WTC11 (cell line): ENCODE data around the gene TRAPPC4. TPM values are rescaled to one million over a fixed set of nuclear protein-coding genes. Genes with fewer than 3 reads are reported as not detected.

ENCODE experiments used
- ATAC-seq: fragments of 200-7000 bp; cut with Tn5 transposase; 2 replicates; pipeline ENCODE4 v1.10.0; 2021; ENCODE audit warnings: mild to moderate bottlenecking, moderate library complexity
- CTCF ChIA-PET: fragments of 300-600 bp; sonication (Branson Sonifier 250); formaldehyde crosslinking; loops from one replicate; lab custom pipeline; 2021; ENCODE audit warnings: antibody characterized with exemption; lab: Charles Lee
- POLR2A ChIA-PET: fragments of 350-600 bp; sonication (Branson Sonifier 250); formaldehyde crosslinking; loops from one replicate; lab custom pipeline; 2021; ENCODE audit warnings: antibody characterized with exemption; lab: Charles Lee
- DNase-seq: peaks from one replicate; pipeline ENCODE4 v3.0.0; 2021; ENCODE audit warnings: low spot score
- H3K27ac Mint-ChIP-seq: 2 replicates; pipeline ENCODE4 v1.8.0; 2021; ENCODE audit warnings: mixed read lengths
- H3K27me3 Mint-ChIP-seq: 2 replicates; pipeline ENCODE4 v1.8.0; 2021; ENCODE audit warnings: low read depth, mild to moderate bottlenecking, moderate library complexity, mixed read lengths
- H3K36me3 Mint-ChIP-seq: 2 replicates; pipeline ENCODE4 v1.8.0; 2021; ENCODE audit warnings: mixed read lengths
- H3K4me1 Mint-ChIP-seq: 2 replicates; pipeline ENCODE4 v1.8.0; 2022; ENCODE audit warnings: mixed read lengths
- H3K4me3 Mint-ChIP-seq: 2 replicates; pipeline ENCODE4 v1.8.0; 2021; ENCODE audit warnings: mild to moderate bottlenecking, moderate library complexity, mixed read lengths
- H3K9me3 Mint-ChIP-seq: 2 replicates; pipeline ENCODE4 v1.8.0; 2021; ENCODE audit warnings: mixed read lengths
- ATF1 ChIP-seq: sonication (generic); formaldehyde crosslinking; IDR thresholded peaks from 2 replicates; pipeline ENCODE4 v1.8.1; 2023; ENCODE audit warnings: mild to moderate bottlenecking, moderate library complexity, missing genetic modification reagents
- E2F1 ChIP-seq: sonication (generic); formaldehyde crosslinking; IDR thresholded peaks from 2 replicates; pipeline ENCODE4 v1.8.0; 2022; ENCODE audit warnings: mild to moderate bottlenecking, missing genetic modification reagents
- E2F4 ChIP-seq: sonication (generic); formaldehyde crosslinking; IDR thresholded peaks from 2 replicates; pipeline ENCODE4 v1.8.1; 2022; ENCODE audit warnings: low read depth, mild to moderate bottlenecking, moderate library complexity, missing genetic modification reagents, borderline replicate concordance
- ELF4 ChIP-seq: sonication (generic); formaldehyde crosslinking; IDR thresholded peaks from 2 replicates; pipeline ENCODE4 v1.8.1; 2022; ENCODE audit warnings: low read depth, mild to moderate bottlenecking, moderate library complexity, missing genetic modification reagents
- ERG ChIP-seq: fragments of 250-450 bp; sonication (Bioruptor Pico); IDR thresholded peaks from 2 replicates; pipeline ENCODE4 v1.8.0; 2021; ENCODE audit warnings: mild to moderate bottlenecking
- ETV6 ChIP-seq: sonication (generic); formaldehyde crosslinking; IDR thresholded peaks from 2 replicates; pipeline ENCODE4 v1.8.1; 2022; ENCODE audit warnings: mild to moderate bottlenecking, missing genetic modification reagents
- FOXK1 ChIP-seq: sonication (generic); formaldehyde crosslinking; IDR thresholded peaks from 2 replicates; pipeline ENCODE4 v1.8.0; 2022; ENCODE audit warnings: mild to moderate bottlenecking, moderate library complexity, missing genetic modification reagents
- FOXP4 ChIP-seq: sonication (generic); formaldehyde crosslinking; IDR thresholded peaks from 2 replicates; pipeline ENCODE4 v1.8.0; 2022; ENCODE audit warnings: mild to moderate bottlenecking, missing genetic modification reagents
- HMGA2 ChIP-seq: fragments of 250-450 bp; sonication (Bioruptor Pico); IDR thresholded peaks from 2 replicates; pipeline ENCODE4 v1.4.0; 2021; ENCODE audit warnings: mild to moderate bottlenecking, moderate library complexity
- HMGXB4 ChIP-seq: sonication (generic); formaldehyde crosslinking; IDR thresholded peaks from 2 replicates; pipeline ENCODE4 v1.8.1; 2023; ENCODE audit warnings: mild to moderate bottlenecking, moderate library complexity, missing genetic modification reagents
- IRF2 ChIP-seq: sonication (generic); formaldehyde crosslinking; IDR thresholded peaks from 2 replicates; pipeline ENCODE4 v1.8.0; 2022; ENCODE audit warnings: low read depth, missing genetic modification reagents, borderline replicate concordance
- JAZF1 ChIP-seq: fragments of 250-450 bp; sonication (Bioruptor Pico); IDR thresholded peaks from 2 replicates; pipeline ENCODE4 v1.9.0; 2021; ENCODE audit warnings: moderate library complexity, mild to moderate bottlenecking, inconsistent platforms
- MAX ChIP-seq: sonication (generic); formaldehyde crosslinking; IDR thresholded peaks from 2 replicates; pipeline ENCODE4 v1.8.0; 2022; ENCODE audit warnings: mild to moderate bottlenecking, missing genetic modification reagents
- MXD4 ChIP-seq: fragments of 250-450 bp; sonication (Bioruptor Pico); IDR thresholded peaks from 2 replicates; pipeline ENCODE4 v1.8.0; 2021; ENCODE audit warnings: mild to moderate bottlenecking, moderate library complexity, borderline replicate concordance
- MYBL2 ChIP-seq: sonication (generic); formaldehyde crosslinking; IDR thresholded peaks from 2 replicates; pipeline ENCODE4 v1.8.1; 2023; ENCODE audit warnings: mild to moderate bottlenecking, moderate library complexity, missing genetic modification reagents
- NFE2L1 ChIP-seq: sonication (generic); formaldehyde crosslinking; IDR thresholded peaks from 2 replicates; pipeline ENCODE4 v1.8.1; 2023; ENCODE audit warnings: missing genetic modification reagents
- NR1H2 ChIP-seq: sonication (generic); formaldehyde crosslinking; IDR thresholded peaks from 2 replicates; pipeline ENCODE4 v1.9.0; 2021; ENCODE audit warnings: mild to moderate bottlenecking, moderate library complexity, missing genetic modification reagents
- PRRX2 ChIP-seq: fragments of 250-450 bp; sonication (Bioruptor Pico); IDR thresholded peaks from 2 replicates; pipeline ENCODE4 v1.8.0; 2021; ENCODE audit warnings: mild to moderate bottlenecking
- RORB ChIP-seq: fragments of 250-450 bp; sonication (Bioruptor Pico); IDR thresholded peaks from 2 replicates; pipeline ENCODE4 v1.9.0; 2021; ENCODE audit warnings: mild to moderate bottlenecking
- TEAD4 ChIP-seq: sonication (generic); formaldehyde crosslinking; IDR thresholded peaks from 2 replicates; pipeline ENCODE4 v1.8.0; 2022; ENCODE audit warnings: mild to moderate bottlenecking, missing genetic modification reagents
- USF1 ChIP-seq: sonication (generic); formaldehyde crosslinking; IDR thresholded peaks from 2 replicates; pipeline ENCODE4 v1.8.0; 2022; ENCODE audit warnings: mild to moderate bottlenecking, missing genetic modification reagents
- ZBTB43 ChIP-seq: sonication (generic); formaldehyde crosslinking; IDR thresholded peaks from 2 replicates; pipeline ENCODE4 v1.8.1; 2023; ENCODE audit warnings: mild to moderate bottlenecking, missing genetic modification reagents
- ZNF138 ChIP-seq: sonication (generic); formaldehyde crosslinking; conservative IDR thresholded peaks from 2 replicates; pipeline ENCODE4 v1.8.1; 2022; ENCODE audit warnings: mild to moderate bottlenecking, moderate library complexity, missing genetic modification reagents
- ZNF219 ChIP-seq: sonication (generic); formaldehyde crosslinking; IDR thresholded peaks from 2 replicates; pipeline ENCODE4 v1.8.0; 2023; ENCODE audit warnings: missing genetic modification reagents, mild to moderate bottlenecking, borderline replicate concordance
- ZNF263 ChIP-seq: sonication (generic); formaldehyde crosslinking; IDR thresholded peaks from 2 replicates; pipeline ENCODE4 v1.8.1; 2022; ENCODE audit warnings: low read depth, mild to moderate bottlenecking, moderate library complexity, missing genetic modification reagents
- ZNF317 ChIP-seq: sonication (generic); formaldehyde crosslinking; IDR thresholded peaks from 2 replicates; pipeline ENCODE4 v1.8.1; 2023; ENCODE audit warnings: low read depth, mild to moderate bottlenecking, moderate library complexity, missing genetic modification reagents, borderline replicate concordance
- ZNF416 ChIP-seq: fragments of 250-450 bp; sonication (Bioruptor Pico); IDR thresholded peaks from 2 replicates; pipeline ENCODE4 v1.9.0; 2021; ENCODE audit warnings: mild to moderate bottlenecking, inconsistent platforms
- total RNA-seq: library from RNA; stranded (reverse); gene quantifications from 3 replicates; pipeline ENCODE4 v1.2.3, GENCODE V29; 2021

The TRAPPC4 gene
- total RNA-seq, 1 experiment from 2014 or later, result 75.7 TPM

GRCh38 chr11:119067371-119068222 is 49.0 kb downstream of the TRAPPC4 start, which contains the start of gene VPS11:
Gene VPS11, plus strand, starts transcription at chr11:119067818. Its CDS starts 6 bp downstream, at chr11:119067824.
- POLR2A ChIA-PET, result interaction anchor here (0.6 to 2.4 kb wide), 8 partner anchors 11 to 139 kb away, joined by 3 to 20 read pairs (median 4); partner anchors contain the start of genes CBL, DPAGT1, HMBS and HYOU1
- Mint-ChIP-seq H3K9me3 (no peaks in the 10 kb centered on the region), H3K4me3 (peak within 1 kb of the TSS; percentile 96), H3K4me1 (peaks cover 10% of the 10 kb centered on the region), H3K27me3 (no peaks in the 10 kb centered on the region), H3K27ac (peak within 1 kb of the TSS; percentile 95), H3K36me3 (peaks cover 18% of the 10 kb centered on the region)
- ATAC-seq (peak; percentile 93), DNase-seq (peak; percentile 97)
- CTCF ChIA-PET, result interaction anchor here (0.5 to 2.5 kb wide), 16 partner anchors 11 to 1732 kb away, joined by 3 to 16 read pairs (median 3); partner anchors contain the start of genes CBL, DPAGT1, HMBS and HYOU1
- TF ChIP-seq PRRX2 (no peak), ZNF263 (no peak), FOXP4 (CRISPR knock-in tag) (no peak), HMGXB4 (CRISPR knock-in tag) (no peak), ZBTB43 (CRISPR knock-in tag) (no peak), ZNF416 (CRISPR knock-in tag) (no peak), ATF1 (CRISPR knock-in tag) (no peak), IRF2 (CRISPR knock-in tag) (no peak), ELF4 (CRISPR knock-in tag) (no peak), JAZF1 (CRISPR knock-in tag) (no peak), TEAD4 (CRISPR knock-in tag) (no peak), MXD4 (CRISPR knock-in tag) (no peak), ETV6 (CRISPR knock-in tag) (peak; percentile 80), NFE2L1 (no peak), E2F1 (CRISPR knock-in tag) (no peak), NR1H2 (no peak), HMGA2 (CRISPR knock-in tag) (no peak), ZNF219 (CRISPR knock-in tag) (no peak), E2F4 (CRISPR knock-in tag) (no peak), ZNF317 (CRISPR knock-in tag) (no peak), FOXK1 (CRISPR knock-in tag) (peak; percentile 87), ERG (CRISPR knock-in tag) (no peak), USF1 (peak; percentile 99), MYBL2 (CRISPR knock-in tag) (peak; percentile 48; the same call in 1 of the 2 replicates), ZNF138 (CRISPR knock-in tag) (no peak), MAX (peak; percentile 79), RORB (no peak)
